HG03097 (cell line): Measurements from ENCODE around the gene CCDC24.

Source experiments
- ATAC-seq: cut with Tn5 transposase; IDR thresholded peaks from one replicate; pipeline ENCODE4 v1.9.1; 2021; ENCODE audit not compliant: unreplicated experiment, low FRiP score

Gene CCDC24

GRCh38 chr1:43995984-43996732 lies 4.8 kb downstream of the CCDC24 start:
- ATAC-seq: no peak

GRCh38 chr1:43996733-43997115 lies 5.3 kb downstream of the CCDC24 start:
- ATAC-seq: no peak

- no peak for ATAC-seq
Measured at GRCh38 chr1:43997295-43997999, 6.0 kb downstream of the CCDC24 start.

- no peak for ATAC-seq
Measured at GRCh38 chr1:43998000-43998378, 6.6 kb downstream of the CCDC24 start.

- no peak for ATAC-seq
Measured at GRCh38 chr1:43999455-43999854, 8.1 kb downstream of the CCDC24 start.

GRCh38 chr1:44000122-44000665 lies 8.8 kb downstream of the CCDC24 start:
- no peak for ATAC-seq

- no peak for ATAC-seq
Measured at GRCh38 chr1:44002165-44002564, 10.8 kb downstream of the CCDC24 start.

- no peak for ATAC-seq
Measured at GRCh38 chr1:44002606-44003157, 11.3 kb downstream of the CCDC24 start.

GRCh38 chr1:44008259-44008658 lies 16.9 kb downstream of the CCDC24 start:
- ATAC-seq: no peak

GRCh38 chr1:44010935-44011471 lies 19.6 kb downstream of the CCDC24 start:
- ATAC-seq: no peak

GRCh38 chr1:44012404-44012803 lies 21.0 kb downstream of the CCDC24 start:
- no peak for ATAC-seq

GRCh38 chr1:44012941-44013609 lies 21.7 kb downstream of the CCDC24 start:
- no peak for ATAC-seq

GRCh38 chr1:44013949-44014348 lies 22.6 kb downstream of the CCDC24 start:
- no peak for ATAC-seq

GRCh38 chr1:44014365-44015104 lies 23.1 kb downstream of the CCDC24 start:
- no peak for ATAC-seq

GRCh38 chr1:44015206-44015605 lies 23.8 kb downstream of the CCDC24 start:
- ATAC-seq: no peak

- no peak for ATAC-seq
Measured at GRCh38 chr1:44016041-44016889, 24.9 kb downstream of the CCDC24 start.

GRCh38 chr1:44016890-44017400 lies 25.5 kb downstream of the CCDC24 start:
- ATAC-seq: no peak

GRCh38 chr1:44019466-44019948 lies 28.1 kb downstream of the CCDC24 start:
- ATAC-seq: no peak

- no peak for ATAC-seq
Measured at GRCh38 chr1:44020464-44020863, 29.1 kb downstream of the CCDC24 start.
